Measurements from ENCODE around the gene DENND1A.
"Not testable (repeated sequence)": the region's sequence is repeated elsewhere in the genome, so short reads cannot be mapped to it uniquely, and the experiment has no call there.

Gene DENND1A

GRCh38 chr9:123652416-123652815 is 277.5 kb downstream of the DENND1A start:
- DNase-seq (ENCODE audit: low spot score) = no peak

- DNase-seq (ENCODE audit: low spot score) = no peak
Observed at GRCh38 chr9:123651871-123652270, 278.1 kb downstream of the DENND1A start.

- no peak for DNase-seq (ENCODE audit: low spot score)
Observed at GRCh38 chr9:123651273-123651672, 278.7 kb downstream of the DENND1A start.

GRCh38 chr9:123649909-123650308 is 280.0 kb downstream of the DENND1A start:
- no peak for DNase-seq (ENCODE audit: low spot score)

- DNase-seq (ENCODE audit: low spot score) = no peak
Observed at GRCh38 chr9:123647145-123647544, 282.8 kb downstream of the DENND1A start.

GRCh38 chr9:123645762-123646161 is 284.2 kb downstream of the DENND1A start:
- no peak for DNase-seq (ENCODE audit: low spot score)

- DNase-seq (ENCODE audit: low spot score) = no peak
Observed at GRCh38 chr9:123645126-123645525, 284.8 kb downstream of the DENND1A start.

GRCh38 chr9:123643518-123643917 is 286.4 kb downstream of the DENND1A start:
- no peak for DNase-seq (ENCODE audit: low spot score)

GRCh38 chr9:123642291-123643278 is 287.3 kb downstream of the DENND1A start:
- no peak for DNase-seq (ENCODE audit: low spot score)

- no peak for DNase-seq (ENCODE audit: low spot score)
Observed at GRCh38 chr9:123640792-123641222, 289.1 kb downstream of the DENND1A start.

GRCh38 chr9:123639743-123640142 is 290.2 kb downstream of the DENND1A start:
- no peak for DNase-seq (ENCODE audit: low spot score)

GRCh38 chr9:123637945-123638634 is 291.8 kb downstream of the DENND1A start:
- DNase-seq (ENCODE audit: low spot score) = no peak

- no peak for DNase-seq (ENCODE audit: low spot score)
Observed at GRCh38 chr9:123637606-123637944, 292.4 kb downstream of the DENND1A start.

GRCh38 chr9:123636805-123637204 is 293.1 kb downstream of the DENND1A start:
- not testable (repeated sequence) for DNase-seq (ENCODE audit: low spot score)

- no peak for DNase-seq (ENCODE audit: low spot score)
Observed at GRCh38 chr9:123631862-123632261, 298.1 kb downstream of the DENND1A start.

- DNase-seq (ENCODE audit: low spot score) = no peak
Observed at GRCh38 chr9:123630233-123630632, 299.7 kb downstream of the DENND1A start.

GRCh38 chr9:123629531-123629930 is 300.4 kb downstream of the DENND1A start:
- no peak for DNase-seq (ENCODE audit: low spot score)

- DNase-seq (ENCODE audit: low spot score) = no peak
Observed at GRCh38 chr9:123622711-123623241, 307.1 kb downstream of the DENND1A start.

- DNase-seq (ENCODE audit: low spot score) = peak; percentile 74
Observed at GRCh38 chr9:123620239-123620638, 309.7 kb downstream of the DENND1A start.

GRCh38 chr9:123617952-123618678 is 311.8 kb downstream of the DENND1A start:
- no peak for DNase-seq (ENCODE audit: low spot score)

- DNase-seq (ENCODE audit: low spot score) = no peak
Observed at GRCh38 chr9:123617286-123617685, 312.6 kb downstream of the DENND1A start.

- no peak for DNase-seq (ENCODE audit: low spot score)
Observed at GRCh38 chr9:123616707-123617106, 313.2 kb downstream of the DENND1A start.
